Putamen (tissue), 1 donor: Measurements from ENCODE around the gene ACY1.

ENCODE experiments used
- DNase-seq: peaks from one replicate; pipeline ENCODE4 v3.0.0-alpha.2; 2016; ENCODE audit warnings: low spot score

Gene ACY1

GRCh38 chr3:52005571-52005986 is 22.2 kb downstream of the ACY1 start:
- peak; percentile 84 for DNase-seq

GRCh38 chr3:52006017-52006819 is 22.9 kb downstream of the ACY1 start:
- peak; percentile 57 for DNase-seq

GRCh38 chr3:52006820-52007133 is 23.4 kb downstream of the ACY1 start:
- no peak for DNase-seq

GRCh38 chr3:52007291-52007690 is 24.0 kb downstream of the ACY1 start:
- peak; percentile 78 for DNase-seq

GRCh38 chr3:52010431-52010830 is 27.1 kb downstream of the ACY1 start:
- DNase-seq, result no peak

GRCh38 chr3:52012699-52013098 is 29.4 kb downstream of the ACY1 start:
- no peak for DNase-seq

- no peak for DNase-seq
Observed at GRCh38 chr3:52013802-52014598, 30.7 kb downstream of the ACY1 start.

- DNase-seq, result no peak
Observed at GRCh38 chr3:52014613-52015012, 31.3 kb downstream of the ACY1 start.

GRCh38 chr3:52015438-52016228 is 32.3 kb downstream of the ACY1 start:
- DNase-seq, result no peak

GRCh38 chr3:52017586-52017985 is 34.3 kb downstream of the ACY1 start:
- peak; percentile 49 for DNase-seq

GRCh38 chr3:52018319-52019000 is 35.1 kb downstream of the ACY1 start:
- DNase-seq, result no peak

GRCh38 chr3:52019352-52020080 is 36.2 kb downstream of the ACY1 start:
- DNase-seq, result peak; percentile 56

GRCh38 chr3:52020796-52021195 is 37.5 kb downstream of the ACY1 start:
- no peak for DNase-seq

- no peak for DNase-seq
Observed at GRCh38 chr3:52021489-52022268, 38.3 kb downstream of the ACY1 start.

GRCh38 chr3:52022323-52023100 is 39.2 kb downstream of the ACY1 start:
- DNase-seq, result no peak

GRCh38 chr3:52023101-52023770 is 39.9 kb downstream of the ACY1 start:
- DNase-seq, result no peak

GRCh38 chr3:52023860-52024764 is 40.8 kb downstream of the ACY1 start:
- no peak for DNase-seq
